ENCODE results near the gene ZC3H7A. TPM values are rescaled to one million over a fixed set of nuclear protein-coding genes. Genes with fewer than 3 reads are reported as not detected.

ZC3H7A gene
- total and polyA plus RNA-seq, 2 experiments from 2014 or later = 44.7 to 55.5 TPM

DNA sequence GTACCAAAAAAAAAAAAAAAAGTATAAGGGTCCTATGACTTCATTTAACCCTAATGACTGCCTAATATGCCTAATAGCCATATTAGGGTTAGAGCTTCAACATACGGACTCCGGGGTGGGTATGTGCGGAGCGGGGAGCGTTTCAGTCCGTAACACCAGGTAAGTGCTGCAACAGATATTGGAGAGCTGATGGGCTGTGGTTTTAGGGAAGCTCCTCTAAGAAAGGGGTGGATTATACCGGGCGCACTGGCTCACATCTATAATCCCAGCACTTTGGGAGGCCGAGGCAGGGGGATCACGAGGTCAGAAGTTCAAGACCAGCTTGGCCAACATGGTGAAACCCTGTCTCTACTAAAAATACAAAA is 1.9 kb upstream of the ZC3H7A start:
- Histone ChIP-seq H3K4me1 (ENCODE audit: low read depth) (peaks cover 25% of the 10 kb centered on the region), H3K36me3 (no peaks in the 10 kb centered on the region), H3K27ac (peak overlapping the region; percentile 97), H3K9me3 (ENCODE audit: low read depth) (no peaks in the 10 kb centered on the region), H3K27me3 (no peaks in the 10 kb centered on the region), H3K4me3 (peak overlapping the region; percentile 68)
- no peak for DNase-seq (ENCODE audit: low read depth in 1 of 2, low spot score in 1 of 2)
- TF ChIP-seq, protein P1, sequence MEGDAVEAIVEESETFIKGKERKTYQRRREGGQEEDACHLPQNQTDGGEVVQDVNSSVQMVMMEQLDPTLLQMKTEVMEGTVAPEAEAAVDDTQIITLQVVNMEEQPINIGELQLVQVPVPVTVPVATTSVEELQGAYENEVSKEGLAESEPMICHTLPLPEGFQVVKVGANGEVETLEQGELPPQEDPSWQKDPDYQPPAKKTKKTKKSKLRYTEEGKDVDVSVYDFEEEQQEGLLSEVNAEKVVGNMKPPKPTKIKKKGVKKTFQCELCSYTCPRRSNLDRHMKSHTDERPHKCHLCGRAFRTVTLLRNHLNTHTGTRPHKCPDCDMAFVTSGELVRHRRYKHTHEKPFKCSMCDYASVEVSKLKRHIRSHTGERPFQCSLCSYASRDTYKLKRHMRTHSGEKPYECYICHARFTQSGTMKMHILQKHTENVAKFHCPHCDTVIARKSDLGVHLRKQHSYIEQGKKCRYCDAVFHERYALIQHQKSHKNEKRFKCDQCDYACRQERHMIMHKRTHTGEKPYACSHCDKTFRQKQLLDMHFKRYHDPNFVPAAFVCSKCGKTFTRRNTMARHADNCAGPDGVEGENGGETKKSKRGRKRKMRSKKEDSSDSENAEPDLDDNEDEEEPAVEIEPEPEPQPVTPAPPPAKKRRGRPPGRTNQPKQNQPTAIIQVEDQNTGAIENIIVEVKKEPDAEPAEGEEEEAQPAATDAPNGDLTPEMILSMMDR (IDR thresholded peaks at IDR 0.05; ENCODE audit: low read depth, low read length) = no peak

DNA sequence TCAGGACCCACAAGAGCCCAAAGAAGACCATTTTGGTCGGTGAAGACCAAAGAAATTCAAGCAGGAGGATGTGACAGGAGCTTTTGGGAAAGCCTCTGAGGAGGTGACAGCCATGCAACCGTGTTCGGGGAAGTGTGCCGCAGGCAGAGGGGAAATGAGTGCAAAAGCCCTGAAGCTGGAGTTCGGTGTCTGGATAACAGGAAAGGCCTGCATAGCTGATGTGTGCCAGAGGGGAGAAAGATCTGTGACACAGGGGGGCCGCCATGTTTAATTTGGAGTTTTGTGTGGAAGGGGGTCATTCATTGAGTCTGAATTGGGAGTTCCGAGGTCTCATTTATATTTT is 870 bp upstream of the ZC3H7A start:
- DNase-seq (ENCODE audit: low read depth in 1 of 2, low spot score in 1 of 2) = no peak
- Histone ChIP-seq H3K27ac (peak overlapping the region; percentile 97), H3K27me3 (no peaks in the 10 kb centered on the region), H3K36me3 (no peaks in the 10 kb centered on the region), H3K9me3 (ENCODE audit: low read depth) (no peaks in the 10 kb centered on the region), H3K4me1 (ENCODE audit: low read depth) (peaks cover 36% of the 10 kb centered on the region), H3K4me3 (peak overlapping the region; percentile 68)
- TF ChIP-seq, protein P1 (IDR thresholded peaks at IDR 0.05; ENCODE audit: low read depth, low read length) = no peak

DNA sequence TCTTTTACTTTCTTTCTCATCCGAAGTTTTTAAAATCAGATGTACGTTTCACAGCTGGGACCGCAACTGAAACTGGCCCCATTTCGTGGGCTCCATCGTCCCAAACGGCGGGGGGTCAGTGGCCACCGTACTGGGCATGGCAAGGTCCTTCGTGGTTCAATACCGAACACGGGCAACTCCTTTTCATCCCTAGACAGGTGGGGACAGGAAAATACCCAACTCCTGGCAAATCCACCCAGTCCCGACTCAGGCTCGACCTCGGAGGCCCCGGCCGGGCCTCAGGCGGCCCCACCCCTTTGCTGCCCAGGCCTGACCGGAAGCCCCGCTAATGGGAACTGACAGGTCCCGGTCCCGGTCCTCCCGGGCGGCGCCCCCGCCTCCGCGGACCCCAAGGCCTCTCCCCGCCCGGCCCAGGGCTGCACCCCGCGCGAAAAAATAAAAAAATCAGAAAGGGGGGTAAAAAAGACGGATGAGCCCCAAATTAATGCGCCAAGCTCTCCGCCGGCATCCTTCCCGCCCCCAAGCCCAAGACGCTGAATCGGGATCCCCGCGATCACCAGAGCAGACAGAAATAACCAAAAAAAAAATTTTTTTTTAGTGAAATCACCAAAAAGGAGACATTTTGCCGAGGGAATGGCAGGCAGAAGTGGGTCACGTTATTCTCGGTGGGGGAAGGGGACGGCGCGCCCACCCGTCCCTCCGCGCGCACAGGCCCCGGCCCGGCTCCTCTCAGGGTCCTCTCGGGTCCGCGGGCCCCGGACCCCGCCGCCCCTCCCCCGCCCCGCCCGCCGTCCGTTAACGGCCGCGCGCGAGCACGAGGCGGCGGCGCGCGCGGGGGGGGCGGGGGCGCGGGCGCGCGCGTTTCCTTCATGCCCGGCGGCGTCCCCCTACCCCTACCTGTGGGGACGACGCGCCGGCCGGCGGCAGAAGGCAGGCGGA is 562 bp downstream of the ZC3H7A start:
- TF ChIP-seq, protein P1 (IDR thresholded peaks at IDR 0.05; ENCODE audit: low read depth, low read length) = no peak
- Histone ChIP-seq H3K4me3 (peak overlapping the region; percentile 82), H3K9me3 (ENCODE audit: low read depth) (no peaks in the 10 kb centered on the region), H3K36me3 (no peaks in the 10 kb centered on the region), H3K27me3 (no peaks in the 10 kb centered on the region), H3K27ac (peak overlapping the region; percentile 93), H3K4me1 (ENCODE audit: low read depth) (peaks cover 50% of the 10 kb centered on the region)
- DNase-seq (ENCODE audit: low read depth in 1 of 2, low spot score in 1 of 2) = peak; percentile 50 to 59

DNA sequence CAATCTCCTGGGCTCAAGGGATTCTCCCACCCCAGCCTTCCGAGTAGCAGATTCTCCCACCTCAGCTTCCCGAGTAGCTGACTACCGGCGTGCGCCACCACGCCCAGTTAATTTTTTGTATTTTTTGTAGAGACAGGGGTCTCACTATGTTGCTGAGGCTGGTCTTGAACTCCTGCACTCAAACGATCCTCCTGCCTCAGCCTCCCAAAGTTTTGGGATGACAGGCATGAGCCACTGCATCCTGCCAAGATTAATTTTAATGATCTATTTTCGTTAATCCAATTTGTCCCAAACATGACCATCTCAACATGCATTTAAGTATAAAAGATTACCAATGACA is 1.2 kb downstream of the ZC3H7A start:
- H3K27ac ChIP-seq = peak overlapping the region; percentile 93

DNA sequence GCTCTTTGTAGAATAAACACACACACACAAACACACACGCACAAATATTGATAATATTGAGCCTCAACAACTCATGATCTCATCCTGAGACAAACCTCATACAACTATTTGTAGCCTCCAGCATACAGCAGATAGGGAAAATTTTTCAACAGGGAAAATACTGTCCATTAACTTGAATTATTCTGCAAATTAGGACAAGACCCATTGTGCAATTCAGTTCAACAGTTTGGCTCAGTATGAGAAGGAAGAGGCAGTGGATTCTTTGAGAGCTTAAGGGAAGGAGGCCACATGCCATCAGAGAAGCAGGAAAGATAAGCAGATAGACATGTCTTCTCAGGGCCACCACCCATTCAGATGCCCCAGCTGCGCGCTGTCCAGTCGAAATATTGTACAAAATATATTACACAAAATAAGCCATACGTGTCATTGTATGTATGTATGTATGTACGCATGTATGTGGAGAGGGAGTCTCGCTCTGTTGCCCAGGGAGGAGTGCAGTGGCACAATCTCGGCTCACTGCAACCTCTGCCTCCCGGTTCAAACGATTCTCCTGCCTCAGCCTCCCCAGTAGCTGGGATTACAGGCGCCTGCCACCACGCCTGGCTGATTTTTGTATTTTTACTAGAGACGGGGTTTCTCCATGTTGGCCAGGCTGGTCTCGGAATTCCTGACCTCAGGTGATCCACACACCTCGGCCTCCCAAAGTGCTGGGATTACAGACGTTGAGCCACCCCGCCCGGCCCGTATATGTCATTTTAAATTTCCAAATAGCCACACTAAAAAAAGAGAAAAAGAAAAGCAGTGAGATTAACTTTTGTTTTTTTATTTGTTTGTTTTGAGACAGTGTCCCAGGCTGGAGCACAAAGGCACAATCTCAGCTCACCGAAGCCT is 1.8 kb downstream of the ZC3H7A start:
- Histone ChIP-seq H3K4me3 (peak overlapping the region; percentile 82), H3K9me3 (ENCODE audit: low read depth) (no peaks in the 10 kb centered on the region), H3K36me3 (no peaks in the 10 kb centered on the region), H3K27ac (peak overlapping the region; percentile 93), H3K4me1 (ENCODE audit: low read depth) (peaks cover 63% of the 10 kb centered on the region), H3K27me3 (no peaks in the 10 kb centered on the region)
- DNase-seq (ENCODE audit: low read depth in 1 of 2, low spot score in 1 of 2) = no peak
- TF ChIP-seq, protein P1 (IDR thresholded peaks at IDR 0.05; ENCODE audit: low read depth, low read length) = no peak

More for the DNA sequence above, 1.2 kb downstream of the ZC3H7A start:
- Histone ChIP-seq H3K36me3 (no peaks in the 10 kb centered on the region), H3K9me3 (ENCODE audit: low read depth) (no peaks in the 10 kb centered on the region), H3K27me3 (no peaks in the 10 kb centered on the region), H3K4me1 (ENCODE audit: low read depth) (peaks cover 57% of the 10 kb centered on the region), H3K4me3 (peak overlapping the region; percentile 82)
- TF ChIP-seq, protein P1 (IDR thresholded peaks at IDR 0.05; ENCODE audit: low read depth, low read length) = no peak
- no peak for DNase-seq (ENCODE audit: low read depth in 1 of 2, low spot score in 1 of 2)
